ENCODE data around the gene TMEM208.

TMEM208 gene

DNA sequence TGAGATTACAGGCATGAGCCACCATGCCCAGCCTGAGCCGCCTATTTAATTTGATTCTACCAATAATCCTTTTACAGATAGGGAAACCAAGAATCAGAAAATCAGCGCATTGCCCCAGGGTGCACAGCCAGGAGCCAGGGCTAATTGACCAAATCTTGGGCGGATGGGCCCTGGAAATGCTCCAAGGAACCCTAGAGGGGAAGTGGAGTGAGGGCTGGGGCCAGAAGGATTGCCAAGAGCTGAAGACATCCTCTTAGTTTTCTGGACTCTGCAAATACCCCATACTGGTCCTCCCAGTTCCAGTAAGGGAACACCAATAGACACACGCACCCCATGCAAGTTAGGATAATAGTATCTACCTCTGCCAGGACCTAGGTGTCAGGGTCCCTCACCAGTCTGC lies 16.6 kb downstream of the TMEM208 start:
- Histone ChIP-seq H3K9ac (ENCODE audit: low read length) (no peak overlapping the region), H3K27me3 (ENCODE audit: control insufficient read depth, insufficient read depth, low read length) (peaks cover 7% of the 10 kb centered on the region), H3K36me3 (ENCODE audit: control insufficient read depth, low read depth, low read length) (peaks cover 4% of the 10 kb centered on the region), H3K27ac (ENCODE audit: low read length) (no peak overlapping the region), H3K4me3 (ENCODE audit: low read length) (no peak overlapping the region), H3K4me1 (ENCODE audit: control insufficient read depth, low read depth, low read length) (peaks cover 23% of the 10 kb centered on the region), H3K9me3 (ENCODE audit: control insufficient read depth, low read depth, low read length) (no peaks in the 10 kb centered on the region)

DNA sequence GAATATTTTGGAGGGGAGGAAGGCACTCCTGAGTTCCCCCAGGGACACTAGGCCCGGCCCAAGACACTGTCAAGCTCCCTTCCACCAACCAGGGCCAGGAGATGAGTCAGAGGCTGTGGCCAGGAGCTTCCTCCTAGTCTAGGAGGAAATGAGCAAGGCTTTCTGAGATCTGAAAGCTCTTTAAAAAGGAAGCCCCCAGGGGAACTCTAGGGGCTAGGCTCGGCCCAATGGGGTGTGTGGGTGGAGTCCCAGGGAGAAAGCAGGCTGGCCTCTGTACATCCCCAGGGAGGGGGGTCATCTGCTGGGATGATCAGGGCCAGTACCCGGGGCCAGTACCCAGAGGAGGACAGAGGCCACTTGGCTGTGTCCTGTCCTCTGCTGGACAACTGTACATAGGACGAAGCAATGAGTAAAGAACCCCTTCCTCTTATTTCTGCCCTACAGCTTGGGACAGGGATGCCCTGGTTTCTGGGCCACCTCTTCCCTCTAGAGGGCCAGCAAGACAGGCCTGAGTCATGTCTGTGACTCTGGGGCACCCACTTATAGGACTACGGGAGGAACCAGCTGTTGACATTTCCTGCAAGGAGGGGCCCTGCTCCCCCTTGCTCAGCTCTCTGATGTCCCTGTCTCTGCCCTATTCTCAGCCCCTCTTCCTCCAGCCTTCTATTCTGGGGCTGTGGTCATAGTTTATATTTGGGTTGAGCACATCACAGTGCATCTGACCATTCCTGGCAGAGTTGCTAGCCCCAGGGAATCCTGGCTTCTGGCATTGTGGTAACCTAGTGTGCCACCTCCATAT lies 17.7 kb downstream of the TMEM208 start:
- Histone ChIP-seq H3K27me3 (ENCODE audit: control insufficient read depth, insufficient read depth, low read length) (peaks cover 15% of the 10 kb centered on the region), H3K9me3 (ENCODE audit: control insufficient read depth, low read depth, low read length) (no peaks in the 10 kb centered on the region), H3K4me3 (ENCODE audit: low read length) (no peak overlapping the region), H3K36me3 (ENCODE audit: control insufficient read depth, low read depth, low read length) (no peaks in the 10 kb centered on the region), H3K4me1 (ENCODE audit: control insufficient read depth, low read depth, low read length) (peaks cover 27% of the 10 kb centered on the region), H3K9ac (ENCODE audit: low read length) (peak overlapping the region; percentile 7), H3K27ac (ENCODE audit: low read length) (no peak overlapping the region)

DNA sequence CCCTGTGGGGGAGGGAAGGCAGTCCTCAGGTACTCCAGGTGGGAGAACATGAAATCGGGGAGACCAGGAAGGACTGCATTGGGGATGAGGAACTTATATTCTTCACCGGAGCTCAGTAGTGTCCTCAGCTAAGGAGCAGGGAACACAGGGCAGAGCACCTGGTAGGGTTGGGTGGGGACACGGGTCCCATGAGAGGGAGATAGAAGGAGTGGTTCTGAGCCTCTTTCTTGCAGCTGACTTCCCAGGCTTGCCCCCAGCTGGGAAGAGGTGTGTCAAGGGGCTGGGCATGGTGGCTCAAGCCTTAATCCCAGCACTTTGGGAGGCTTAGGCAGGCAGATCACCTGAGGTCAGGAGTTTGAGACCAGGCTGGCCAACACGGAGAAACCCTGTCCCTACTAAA lies 18.3 kb downstream of the TMEM208 start:
- peak overlapping the region; percentile 62 for H3K9ac ChIP-seq (ENCODE audit: low read length)
- H3K9me3 ChIP-seq (ENCODE audit: control insufficient read depth, low read depth, low read length), result no peaks in the 10 kb centered on the region
- H3K4me3 ChIP-seq (ENCODE audit: low read length), result peak overlapping the region; percentile 76
- peaks cover 31% of the 10 kb centered on the region for H3K4me1 ChIP-seq (ENCODE audit: control insufficient read depth, low read depth, low read length)
- H3K27ac ChIP-seq (ENCODE audit: low read length), result no peak overlapping the region
- H3K36me3 ChIP-seq (ENCODE audit: control insufficient read depth, low read depth, low read length), result no peaks in the 10 kb centered on the region
- peaks cover 21% of the 10 kb centered on the region for H3K27me3 ChIP-seq (ENCODE audit: control insufficient read depth, insufficient read depth, low read length)

DNA sequence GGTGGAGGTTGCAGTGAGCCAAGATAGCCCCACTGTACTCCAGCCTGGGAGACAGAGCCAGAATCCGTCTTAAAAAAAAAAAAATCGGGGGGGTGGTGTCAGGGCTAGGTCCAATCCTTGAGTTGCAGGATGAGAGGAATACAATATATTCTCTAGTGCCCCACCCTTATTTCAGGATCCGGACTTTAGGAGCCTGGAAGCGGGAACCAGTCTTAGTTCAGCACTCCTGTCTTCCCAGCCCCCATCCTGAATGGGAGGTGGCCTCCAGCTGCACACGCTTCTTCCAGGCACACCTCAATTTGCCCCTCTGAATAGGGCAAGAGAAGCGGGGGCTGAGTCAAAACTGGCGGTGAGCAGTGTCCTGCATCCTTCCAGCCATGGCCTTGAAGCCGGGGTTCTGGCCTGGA lies 18.7 kb downstream of the TMEM208 start:
- H3K27me3 ChIP-seq (ENCODE audit: control insufficient read depth, insufficient read depth, low read length), result peaks cover 26% of the 10 kb centered on the region
- peak overlapping the region; percentile 76 for H3K4me3 ChIP-seq (ENCODE audit: low read length)
- H3K9ac ChIP-seq (ENCODE audit: low read length), result peak overlapping the region; percentile 62
- no peaks in the 10 kb centered on the region for H3K36me3 ChIP-seq (ENCODE audit: control insufficient read depth, low read depth, low read length)
- no peaks in the 10 kb centered on the region for H3K9me3 ChIP-seq (ENCODE audit: control insufficient read depth, low read depth, low read length)
- peak overlapping the region; percentile 28 for H3K27ac ChIP-seq (ENCODE audit: low read length)
- H3K4me1 ChIP-seq (ENCODE audit: control insufficient read depth, low read depth, low read length), result peaks cover 31% of the 10 kb centered on the region

DNA sequence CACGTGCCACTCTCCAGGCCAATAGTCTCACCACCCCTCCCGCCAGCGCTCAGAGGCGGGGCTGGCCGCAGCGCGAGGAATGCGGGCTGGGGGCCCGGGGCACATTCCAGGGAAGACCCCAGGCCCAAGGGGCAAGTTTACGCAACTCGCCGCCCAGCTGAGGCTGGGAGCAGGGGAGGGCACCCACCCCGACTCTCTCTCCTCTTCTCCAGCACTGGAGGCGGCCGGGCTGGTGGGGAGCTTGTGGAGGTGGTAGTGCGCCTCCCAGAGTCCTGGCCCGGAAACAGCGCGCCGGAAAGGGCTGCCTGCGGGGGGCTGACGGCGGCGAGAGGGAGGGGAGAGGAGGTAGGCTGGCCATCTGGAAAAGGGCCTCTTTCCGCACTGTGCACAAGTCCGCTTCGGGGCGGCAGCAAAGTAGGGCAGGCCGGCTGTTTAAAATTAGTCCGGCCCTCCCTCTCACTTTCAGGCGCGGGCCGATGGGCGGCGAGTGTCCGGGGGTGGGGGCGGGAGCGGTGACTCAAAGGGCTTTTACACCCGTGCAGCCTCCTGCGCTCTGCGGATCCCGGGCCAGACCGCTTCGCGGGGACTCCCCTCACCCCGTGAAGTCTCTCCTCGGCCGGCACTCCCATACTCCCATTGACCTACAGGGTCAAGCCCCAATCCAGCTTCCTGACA lies 19.3 kb downstream of the TMEM208 start:
- peak overlapping the region; percentile 76 for H3K4me3 ChIP-seq (ENCODE audit: low read length)
- H3K36me3 ChIP-seq (ENCODE audit: control insufficient read depth, low read depth, low read length), result no peaks in the 10 kb centered on the region
- no peaks in the 10 kb centered on the region for H3K9me3 ChIP-seq (ENCODE audit: control insufficient read depth, low read depth, low read length)
- H3K27me3 ChIP-seq (ENCODE audit: control insufficient read depth, insufficient read depth, low read length), result peaks cover 30% of the 10 kb centered on the region
- H3K9ac ChIP-seq (ENCODE audit: low read length), result peak overlapping the region; percentile 62
- peak overlapping the region; percentile 28 for H3K27ac ChIP-seq (ENCODE audit: low read length)
- H3K4me1 ChIP-seq (ENCODE audit: control insufficient read depth, low read depth, low read length), result peaks cover 30% of the 10 kb centered on the region

DNA sequence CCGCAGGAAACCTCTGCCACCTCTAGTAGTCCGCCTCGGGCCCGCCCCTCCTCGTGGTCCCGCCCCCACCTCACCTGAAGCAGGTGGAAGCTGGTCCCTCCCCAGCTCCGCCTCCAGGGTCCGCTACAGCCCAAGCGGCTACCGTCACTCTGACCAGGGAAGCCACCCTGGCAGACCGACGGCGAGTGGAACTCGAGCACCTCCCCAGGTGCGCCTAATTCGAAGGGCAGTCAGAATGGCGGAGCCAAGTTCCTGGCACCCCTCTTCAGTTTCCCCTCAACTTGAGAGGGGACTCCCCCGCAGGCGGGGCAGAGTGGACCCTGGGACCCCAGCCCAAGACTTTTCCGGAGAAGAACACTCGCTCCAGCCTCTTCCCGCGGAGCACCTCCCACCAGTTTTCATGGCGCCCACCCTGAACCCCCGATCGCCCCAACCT lies 19.8 kb downstream of the TMEM208 start:
- Histone ChIP-seq H3K36me3 (ENCODE audit: control insufficient read depth, low read depth, low read length) (no peaks in the 10 kb centered on the region), H3K9me3 (ENCODE audit: control insufficient read depth, low read depth, low read length) (no peaks in the 10 kb centered on the region), H3K27me3 (ENCODE audit: control insufficient read depth, insufficient read depth, low read length) (peaks cover 30% of the 10 kb centered on the region), H3K4me1 (ENCODE audit: control insufficient read depth, low read depth, low read length) (peaks cover 24% of the 10 kb centered on the region), H3K27ac (ENCODE audit: low read length) (no peak overlapping the region), H3K4me3 (ENCODE audit: low read length) (peak overlapping the region; percentile 76), H3K9ac (ENCODE audit: low read length) (peak overlapping the region; percentile 62)

DNA sequence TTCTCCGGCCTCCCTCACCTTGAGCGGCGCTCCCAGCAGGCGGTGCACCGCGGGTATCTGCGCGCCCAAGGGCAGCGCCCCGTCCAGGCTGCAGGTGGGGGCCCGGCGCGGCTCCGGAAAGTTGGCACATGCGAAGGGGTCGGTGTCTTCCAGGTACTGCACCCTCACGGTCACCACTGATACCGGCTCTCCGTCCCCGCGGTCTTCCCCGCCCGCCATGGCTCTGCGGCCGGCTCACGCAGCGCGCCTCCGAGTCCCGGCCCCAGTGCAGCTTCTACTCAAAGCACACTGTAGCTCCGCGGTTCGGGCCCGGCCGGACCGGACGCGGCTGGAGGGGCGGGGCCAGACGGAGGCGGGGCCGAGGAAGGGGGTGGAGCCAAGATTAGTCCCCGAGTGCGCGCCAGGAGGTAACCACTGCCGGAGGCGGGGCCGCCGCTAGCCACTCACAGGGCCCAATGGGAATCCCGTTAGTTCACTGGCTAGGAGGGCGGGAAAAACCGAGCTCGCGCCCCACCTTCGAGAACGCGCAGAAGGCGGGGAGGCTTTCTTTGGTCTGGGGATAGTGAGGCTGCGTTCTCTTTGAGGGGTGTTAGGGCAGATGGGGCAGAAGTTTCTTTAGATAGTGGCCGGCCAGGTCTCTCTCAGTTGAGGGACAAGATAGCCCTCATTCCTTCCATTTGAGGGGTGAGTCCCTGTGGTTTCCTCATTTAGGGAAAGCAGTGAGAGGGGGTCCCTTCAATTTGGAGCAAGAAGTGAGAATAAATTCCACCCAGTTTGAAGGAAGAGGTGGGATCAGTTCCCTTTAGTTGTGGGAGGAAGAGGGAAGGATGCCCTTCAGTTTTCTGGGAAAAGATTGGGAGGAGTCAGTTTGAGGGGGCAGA lies 20.5 kb downstream of the TMEM208 start, which contains the start of gene FHOD1:
TSS of gene FHOD1 (minus strand) at position 290 of the 881 bp plus-strand sequence. CDS start at position 219, 71 bp downstream.
- peak within 1 kb of the TSS; percentile 28 for H3K27ac ChIP-seq (ENCODE audit: low read length)
- peaks cover 24% of the 10 kb centered on the region for H3K4me1 ChIP-seq (ENCODE audit: control insufficient read depth, low read depth, low read length)
- H3K27me3 ChIP-seq (ENCODE audit: control insufficient read depth, insufficient read depth, low read length), result peaks cover 30% of the 10 kb centered on the region

DNA sequence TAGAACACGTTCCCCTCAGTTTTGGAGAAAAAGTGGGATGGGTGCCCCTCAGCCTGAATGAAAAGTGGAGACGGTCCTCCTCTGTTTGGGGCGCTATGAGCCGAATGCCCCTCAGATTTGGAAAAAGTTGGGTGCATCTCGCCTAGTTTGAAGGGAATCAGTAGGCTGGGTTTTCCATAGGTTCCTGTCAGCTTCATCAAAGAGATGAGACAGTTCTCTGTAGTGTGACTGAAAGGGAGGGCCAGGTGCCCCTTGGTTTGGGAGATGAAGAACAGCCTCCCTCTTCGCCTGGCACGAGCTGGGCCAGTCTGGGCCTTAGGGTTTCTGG lies 21.1 kb downstream of the TMEM208 start:
- Histone ChIP-seq H3K4me3 (ENCODE audit: low read length) (peak overlapping the region; percentile 76), H3K9ac (ENCODE audit: low read length) (no peak overlapping the region), H3K9me3 (ENCODE audit: control insufficient read depth, low read depth, low read length) (no peaks in the 10 kb centered on the region), H3K27ac (ENCODE audit: low read length) (no peak overlapping the region), H3K36me3 (ENCODE audit: control insufficient read depth, low read depth, low read length) (no peaks in the 10 kb centered on the region), H3K4me1 (ENCODE audit: control insufficient read depth, low read depth, low read length) (peaks cover 24% of the 10 kb centered on the region), H3K27me3 (ENCODE audit: control insufficient read depth, insufficient read depth, low read length) (peaks cover 30% of the 10 kb centered on the region)

More for the DNA sequence above, 20.5 kb downstream of the TMEM208 start, which contains the start of gene FHOD1:
- Histone ChIP-seq H3K36me3 (ENCODE audit: control insufficient read depth, low read depth, low read length) (no peaks in the 10 kb centered on the region), H3K9me3 (ENCODE audit: control insufficient read depth, low read depth, low read length) (no peaks in the 10 kb centered on the region), H3K9ac (ENCODE audit: low read length) (peak within 1 kb of the TSS; percentile 62), H3K4me3 (ENCODE audit: low read length) (peak within 1 kb of the TSS; percentile 76)

DNA sequence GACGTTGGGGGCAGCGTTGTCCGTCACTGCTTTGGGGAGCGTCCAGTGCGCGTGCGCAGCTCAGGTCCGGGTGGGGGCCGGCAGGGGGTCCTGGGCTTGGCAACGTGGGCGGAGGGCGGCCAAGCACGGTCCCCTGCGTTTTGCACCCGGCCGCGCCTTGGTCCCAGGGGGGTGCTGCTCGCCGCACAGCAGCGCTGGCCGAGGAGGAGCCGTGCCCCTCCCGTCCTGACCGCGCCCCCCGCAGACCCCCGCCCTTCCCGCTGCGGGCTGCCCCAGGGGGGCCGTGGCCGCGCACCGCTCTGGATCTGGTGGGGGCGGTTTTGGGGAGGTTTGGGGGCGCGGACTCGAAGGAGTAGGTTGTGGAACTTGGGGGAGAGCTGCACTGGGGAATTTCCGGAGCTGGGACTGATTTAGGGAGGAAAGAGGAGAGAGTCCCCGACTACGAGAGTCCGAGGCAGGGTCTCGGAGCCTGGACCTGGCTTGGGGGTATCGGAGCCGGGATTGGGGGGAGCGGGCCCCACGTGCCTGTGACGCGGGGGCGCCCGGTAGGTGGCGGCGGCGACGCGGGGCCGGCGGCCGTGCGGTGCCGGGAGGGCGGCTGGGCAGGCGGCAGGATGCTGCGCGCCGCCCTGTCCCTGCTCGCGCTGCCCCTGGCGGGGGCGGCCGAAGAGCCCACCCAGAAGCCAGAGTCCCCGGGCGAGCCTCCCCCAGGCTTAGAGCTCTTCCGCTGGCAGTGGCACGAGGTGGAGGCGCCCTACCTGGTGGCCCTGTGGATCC lies 21.7 kb downstream of the TMEM208 start, which contains the start of gene SLC9A5:
TSS of gene SLC9A5 (plus strand) at position 579 of the 777 bp plus-strand sequence. CDS start at position 615, 36 bp downstream.
- Histone ChIP-seq H3K27ac (ENCODE audit: low read length) (no peak within 1 kb of the TSS), H3K27me3 (ENCODE audit: control insufficient read depth, insufficient read depth, low read length) (peaks cover 30% of the 10 kb centered on the region), H3K9me3 (ENCODE audit: control insufficient read depth, low read depth, low read length) (no peaks in the 10 kb centered on the region), H3K9ac (ENCODE audit: low read length) (peak within 1 kb of the TSS; percentile 46), H3K36me3 (ENCODE audit: control insufficient read depth, low read depth, low read length) (no peaks in the 10 kb centered on the region), H3K4me1 (ENCODE audit: control insufficient read depth, low read depth, low read length) (peaks cover 24% of the 10 kb centered on the region), H3K4me3 (ENCODE audit: low read length) (peak within 1 kb of the TSS; percentile 76)

DNA sequence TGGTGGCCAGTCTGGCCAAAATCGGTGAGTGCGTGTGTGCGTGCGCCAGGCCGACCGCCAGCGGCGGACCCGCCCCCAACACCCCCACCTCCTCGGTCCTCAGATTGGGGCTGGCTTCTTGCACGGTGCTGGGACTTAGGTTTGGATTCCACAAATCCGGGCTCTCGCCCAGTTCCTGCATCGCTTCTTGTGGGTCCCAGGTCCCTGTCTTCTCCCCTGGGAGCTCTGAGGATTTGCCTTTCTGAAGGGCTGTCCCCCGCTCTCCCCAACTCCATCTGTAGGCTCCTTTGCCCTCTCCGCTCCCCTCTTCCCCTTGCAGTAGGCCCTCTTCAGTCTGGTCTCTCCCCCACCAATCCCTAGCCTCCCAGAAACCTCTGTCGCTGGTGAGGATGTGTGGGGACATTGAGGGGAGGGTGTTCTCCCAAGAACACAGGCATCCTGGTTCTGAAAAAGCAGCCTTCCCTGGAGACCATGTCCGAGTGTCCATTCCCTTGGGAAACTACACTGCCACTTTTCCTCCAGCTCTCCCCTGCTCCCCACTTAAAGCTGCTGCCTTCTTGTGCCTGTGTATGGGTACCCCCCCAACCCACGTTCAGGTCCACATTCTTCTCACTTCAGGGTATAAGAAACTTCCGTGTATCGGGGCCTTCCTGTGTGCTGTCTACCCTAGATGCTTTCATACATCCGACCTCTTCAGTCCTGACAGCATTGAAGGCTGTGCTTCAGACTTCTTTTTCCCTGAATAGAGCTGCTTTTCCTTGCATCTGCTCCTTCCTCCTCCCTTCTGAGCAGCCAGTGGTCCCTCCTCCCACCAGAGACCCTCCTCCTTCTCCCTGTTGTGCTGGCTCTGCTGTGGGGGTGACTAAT lies 22.5 kb downstream of the TMEM208 start:
- peak overlapping the region; percentile 76 for H3K4me3 ChIP-seq (ENCODE audit: low read length)
- no peak overlapping the region for H3K27ac ChIP-seq (ENCODE audit: low read length)
- H3K36me3 ChIP-seq (ENCODE audit: control insufficient read depth, low read depth, low read length), result no peaks in the 10 kb centered on the region
- peaks cover 30% of the 10 kb centered on the region for H3K27me3 ChIP-seq (ENCODE audit: control insufficient read depth, insufficient read depth, low read length)
- H3K9me3 ChIP-seq (ENCODE audit: control insufficient read depth, low read depth, low read length), result no peaks in the 10 kb centered on the region
- H3K4me1 ChIP-seq (ENCODE audit: control insufficient read depth, low read depth, low read length), result peaks cover 24% of the 10 kb centered on the region
- no peak overlapping the region for H3K9ac ChIP-seq (ENCODE audit: low read length)

Measured in iPS-18a (cell line).